GM23338 (cell line): ENCODE measurements around the gene LDLRAD3. TPM values are rescaled to one million over a fixed set of nuclear protein-coding genes. Genes with fewer than 3 reads are reported as not detected.

Source experiments
- ATAC-seq: fragments of 200-7000 bp; cut with Tn5 transposase; 3 replicates; pipeline ENCODE4 v1.9.1; 2020
- DNase-seq: peaks from one replicate; pipeline ENCODE4 v3.0.0-alpha.2; 2015; ENCODE audit warnings: low spot score
- H2AFZ ChIP-seq: fragments of 200-600 bp; sonication (generic); 2 replicates; pipeline ENCODE4 v1.8.0; 2016; ENCODE audit warnings: antibody characterized with exemption, mild to moderate bottlenecking, moderate library complexity
- H3F3A ChIP-seq: fragments of 200-600 bp; sonication (generic); replicated peaks from 2 replicates; pipeline ENCODE4 v1.8.0; 2017; ENCODE audit warnings: antibody characterized with exemption, mixed run types, low read depth
- H3K27ac ChIP-seq: fragments of 200-600 bp; sonication (generic); 2 replicates; pipeline ENCODE4 v1.6.1; 2016; ENCODE audit warnings: low read depth
- H3K27me3 ChIP-seq: fragments of 200-600 bp; sonication (generic); 2 replicates; pipeline ENCODE4 v1.8.0; 2016; ENCODE audit warnings: mild to moderate bottlenecking, mixed run types, moderate library complexity; ENCODE audit not compliant: insufficient read depth
- H3K36me3 ChIP-seq: fragments of 200-600 bp; sonication (generic); 2 replicates; pipeline ENCODE4 v1.8.0; 2016; ENCODE audit warnings: mild to moderate bottlenecking; ENCODE audit not compliant: insufficient read depth
- H3K4me1 ChIP-seq: fragments of 200-600 bp; sonication (generic); 2 replicates; pipeline ENCODE4 v1.8.0; 2016; ENCODE audit warnings: mild to moderate bottlenecking, moderate library complexity; ENCODE audit not compliant: insufficient read depth
- H3K4me2 ChIP-seq: fragments of 200-600 bp; sonication (generic); 2 replicates; pipeline ENCODE4 v1.7.1; 2017; ENCODE audit warnings: mixed run types
- H3K4me3 ChIP-seq: fragments of 200-600 bp; sonication (generic); 2 replicates; pipeline ENCODE4 v1.6.1; 2016; ENCODE audit warnings: mixed run types
- H3K79me2 ChIP-seq: fragments of 200-600 bp; sonication (generic); replicated peaks from 2 replicates; pipeline ENCODE4 v1.8.0; 2017; ENCODE audit warnings: mild to moderate bottlenecking; ENCODE audit not compliant: insufficient read depth
- H3K9me2 ChIP-seq: fragments of 200-600 bp; sonication (generic); 2 replicates; pipeline ENCODE4 v1.8.0; 2017; ENCODE audit not compliant: insufficient read depth
- H4K20me1 ChIP-seq: fragments of 200-600 bp; sonication (generic); replicated peaks from 2 replicates; pipeline ENCODE4 v1.8.0; 2017; ENCODE audit warnings: mild to moderate bottlenecking; ENCODE audit not compliant: insufficient read depth
- H3K27ac Mint-ChIP-seq: 2 replicates; pipeline ENCODE4 v1.8.0; 2020; ENCODE audit warnings: inconsistent platforms, mild to moderate bottlenecking, moderate library complexity, mixed read lengths
- H3K27me3 Mint-ChIP-seq: 3 replicates; pipeline ENCODE4 v1.8.0; 2022; ENCODE audit warnings: low read depth, mild to moderate bottlenecking, moderate library complexity, mixed read lengths, inconsistent platforms; ENCODE audit not compliant: insufficient read depth, poor library complexity
- H3K36me3 Mint-ChIP-seq: 3 replicates; pipeline ENCODE4 v1.8.0; 2021; ENCODE audit warnings: low read depth, mild to moderate bottlenecking, inconsistent platforms, moderate library complexity, mixed read lengths
- H3K4me1 Mint-ChIP-seq: 3 replicates; pipeline ENCODE4 v1.8.0; 2020; ENCODE audit warnings: mild to moderate bottlenecking, inconsistent platforms, mixed read lengths
- H3K4me3 Mint-ChIP-seq: 3 replicates; pipeline ENCODE4 v1.8.0; 2021; ENCODE audit warnings: moderate library complexity, mild to moderate bottlenecking, inconsistent platforms, mixed read lengths
- H3K9me3 Mint-ChIP-seq: 3 replicates; pipeline ENCODE4 v1.8.0; 2020; ENCODE audit warnings: moderate library complexity, mild to moderate bottlenecking, inconsistent platforms, mixed read lengths
- CREB1 ChIP-seq: fragments of 250-450 bp; sonication (Bioruptor Pico); IDR thresholded peaks from 2 replicates; pipeline ENCODE4 v1.5.0; 2020; ENCODE audit warnings: low read depth, mild to moderate bottlenecking, moderate library complexity
- CTCF ChIP-seq, 2 experiments: fragments of 200-600 bp in 1 of 2; sonication (generic) in 1 of 2; conservative IDR thresholded peaks; 2 replicates each; pipeline versions ENCODE4 v1.5.1 to v1.6.1; 2016 to 2017; ENCODE audit warnings: antibody characterized with exemption in 2 of 2, low read depth in 2 of 2, mild to moderate bottlenecking in 2 of 2, moderate library complexity in 1 of 2
- ETS1 ChIP-seq: IDR thresholded peaks from 2 replicates; pipeline ENCODE4 v1.6.1; 2016; ENCODE audit warnings: antibody characterized with exemption
- EZH2 ChIP-seq: fragments of 200-600 bp; sonication (generic); IDR thresholded peaks from one replicate; pipeline ENCODE4 v1.8.0; 2017; ENCODE audit warnings: antibody characterized with exemption, mild to moderate bottlenecking, low read depth; ENCODE audit not compliant: unreplicated experiment
- EZH2phosphoT487 ChIP-seq: fragments of 200-600 bp; sonication (generic); IDR thresholded peaks from one replicate; pipeline ENCODE4 v1.8.1; 2018; ENCODE audit warnings: antibody characterized with exemption; ENCODE audit not compliant: unreplicated experiment
- POLR2AphosphoS5 ChIP-seq: IDR thresholded peaks from 2 replicates; pipeline ENCODE4 v1.6.1; 2016; ENCODE audit warnings: antibody characterized with exemption, low read depth
- REST ChIP-seq: IDR thresholded peaks from one replicate; pipeline ENCODE4 v1.6.1; 2018; ENCODE audit warnings: antibody characterized with exemption; ENCODE audit not compliant: unreplicated experiment
- ZNF114 ChIP-seq: fragments of 250-450 bp; sonication (Bioruptor Pico); IDR thresholded peaks from 2 replicates; pipeline ENCODE4 v1.5.0; 2020; ENCODE audit warnings: mild to moderate bottlenecking, moderate library complexity
- ZNF331 ChIP-seq: fragments of 250-450 bp; sonication (Bioruptor Pico); IDR thresholded peaks from 2 replicates; pipeline ENCODE4 v1.5.0; 2020; ENCODE audit warnings: low read depth, mild to moderate bottlenecking, moderate library complexity
- polyA plus RNA-seq: library from polyadenylated mRNA; unstranded; fragments of >200 nt; fragmentation: Nextera tagmentation; extraction: Ambion mirVana; gene quantifications from 2 replicates; pipeline ENCODE4 v1.2.1, GENCODE V29; 2016
- total RNA-seq: library from RNA; depleted of rRNA; stranded (reverse); fragments of >200 nt; shearing (Covaris generic); gene quantifications from 2 replicates; pipeline ENCODE4 v1.2.3, GENCODE V29; 2014

The LDLRAD3 gene
- total and polyA plus RNA-seq, 2 experiments from 2014 or later, result 8.5 to 19.4 TPM

GRCh38 chr11:36251823-36252222 lies 308.0 kb downstream of the LDLRAD3 start:
- Mint-ChIP-seq H3K4me1 (no peaks in the 10 kb centered on the region; the same call in 1 of the 3 replicates), H3K27me3 (no peaks in the 10 kb centered on the region), H3K36me3 (peaks cover 3% of the 10 kb centered on the region; the same call in 1 of the 3 replicates), H3K9me3 (no peaks in the 10 kb centered on the region), H3K27ac (no peak overlapping the region), H3K4me3 (no peak overlapping the region)
- H3K9me2 ChIP-seq, result peaks cover 10% of the 10 kb centered on the region; the same call in 1 of the 2 replicates
- no peaks in the 10 kb centered on the region for H3K79me2 ChIP-seq
- H3K27me3 ChIP-seq, result no peaks in the 10 kb centered on the region
- H3K27ac ChIP-seq, result no peak overlapping the region
- no peak overlapping the region for H2AFZ ChIP-seq
- H4K20me1 ChIP-seq, result no peaks in the 10 kb centered on the region
- no peaks in the 10 kb centered on the region for H3F3A ChIP-seq
- H3K4me1 ChIP-seq, result no peaks in the 10 kb centered on the region
- ATAC-seq (no peak), DNase-seq (no peak)
- TF ChIP-seq ETS1 (no peak), EZH2 (no peak), ZNF331 (CRISPR knock-in tag) (no peak), ZNF114 (CRISPR knock-in tag) (no peak), CREB1 (CRISPR knock-in tag) (no peak), REST (no peak), POLR2AphosphoS5 (no peak), CTCF (conservative IDR thresholded peaks at IDR 0.05; ENCODE audit: low read depth in 2 of 2) (no peak), EZH2phosphoT487 (no peak)
- no peak overlapping the region for H3K4me2 ChIP-seq
- H3K36me3 ChIP-seq, result no peaks in the 10 kb centered on the region
- H3K4me3 ChIP-seq, result no peak overlapping the region

- H3K36me3 Mint-ChIP-seq, result peaks cover 3% of the 10 kb centered on the region; the same call in 1 of the 3 replicates
- Histone ChIP-seq H3K27me3 (no peaks in the 10 kb centered on the region), H3K36me3 (no peaks in the 10 kb centered on the region), H3F3A (no peaks in the 10 kb centered on the region), H3K9me2 (peaks cover 3% of the 10 kb centered on the region; the same call in 1 of the 2 replicates), H3K4me2 (no peak overlapping the region), H3K4me3 (no peak overlapping the region), H3K79me2 (no peaks in the 10 kb centered on the region), H2AFZ (no peak overlapping the region), H3K27ac (no peak overlapping the region), H3K4me1 (no peaks in the 10 kb centered on the region), H4K20me1 (no peaks in the 10 kb centered on the region)
- H3K9me3 Mint-ChIP-seq, result no peaks in the 10 kb centered on the region; the same call in 2 of the 3 replicates
- no peak; the same call in 2 of the 3 replicates for ATAC-seq
- H3K27me3 Mint-ChIP-seq, result peaks cover 2% of the 10 kb centered on the region
- no peak overlapping the region for H3K4me3 Mint-ChIP-seq
- peaks cover 2% of the 10 kb centered on the region; the same call in 2 of the 3 replicates for H3K4me1 Mint-ChIP-seq
- peak; percentile 7 for DNase-seq
- no peak overlapping the region for H3K27ac Mint-ChIP-seq
- TF ChIP-seq EZH2phosphoT487 (no peak), POLR2AphosphoS5 (no peak), CTCF (conservative IDR thresholded peaks at IDR 0.05; ENCODE audit: low read depth in 2 of 2) (no peak)
Measured at GRCh38 chr11:36253238-36253637, 309.4 kb downstream of the LDLRAD3 start.
